NOMO-1 treated with DMSO at 0.1 percent for 48 hours (cell line): ENCODE results near the gene GPR108.
"Not testable (repeated sequence)": the region's sequence is repeated elsewhere in the genome, so short reads cannot be mapped to it uniquely, and the experiment has no call there.

Experiments
- DNase-seq: peaks from one replicate; lab custom pipeline; 2025; ENCODE audit not compliant: unreplicated experiment; lab: John Stamatoyannopoulos, UW

The GPR108 gene

GRCh38 chr19:6721138-6721474 is 16.3 kb downstream of the GPR108 start:
- no peak for DNase-seq

- peak; percentile 46 for DNase-seq
Observed at GRCh38 chr19:6720369-6721137, 16.8 kb downstream of the GPR108 start, which contains the start of gene C3. TSS of gene C3 (minus strand) at chr19:6720650. CDS start at chr19:6720589, 61 bp downstream.

GRCh38 chr19:6719992-6720368 is 17.4 kb downstream of the GPR108 start:
- DNase-seq: no peak

- DNase-seq: no peak
Observed at GRCh38 chr19:6719540-6719861, 17.9 kb downstream of the GPR108 start.

GRCh38 chr19:6718741-6719539 is 18.4 kb downstream of the GPR108 start:
- peak; percentile 23 for DNase-seq

GRCh38 chr19:6718111-6718740 is 19.2 kb downstream of the GPR108 start:
- no peak for DNase-seq

GRCh38 chr19:6717441-6717971 is 19.9 kb downstream of the GPR108 start:
- no peak for DNase-seq

GRCh38 chr19:6717036-6717435 is 20.3 kb downstream of the GPR108 start:
- no peak for DNase-seq

GRCh38 chr19:6716610-6716970 is 20.8 kb downstream of the GPR108 start:
- no peak for DNase-seq

- DNase-seq: no peak
Observed at GRCh38 chr19:6714749-6715555, 22.4 kb downstream of the GPR108 start.

GRCh38 chr19:6713773-6714692 is 23.3 kb downstream of the GPR108 start:
- DNase-seq: no peak

GRCh38 chr19:6712692-6713670 is 24.4 kb downstream of the GPR108 start:
- no peak for DNase-seq

GRCh38 chr19:6712231-6712630 is 25.1 kb downstream of the GPR108 start:
- DNase-seq: no peak

GRCh38 chr19:6711605-6712004 is 25.8 kb downstream of the GPR108 start:
- DNase-seq: no peak

- no peak for DNase-seq
Observed at GRCh38 chr19:6711078-6711361, 26.4 kb downstream of the GPR108 start.

- DNase-seq: no peak
Observed at GRCh38 chr19:6710273-6711077, 26.9 kb downstream of the GPR108 start.

GRCh38 chr19:6709549-6709948 is 27.8 kb downstream of the GPR108 start:
- no peak for DNase-seq

- not testable (repeated sequence) for DNase-seq
Observed at GRCh38 chr19:6708913-6709312, 28.5 kb downstream of the GPR108 start.
